PC-9 (cell line): ENCODE results near the gene IGFBP7.

Experiments
- CTCF ChIP-seq: fragments of 200-600 bp; sonication (generic); conservative IDR thresholded peaks from 2 replicates; pipeline ENCODE4 v1.6.1; 2017; ENCODE audit warnings: mixed run types, antibody characterized with exemption, mild to moderate bottlenecking, moderate library complexity
- EZH2 ChIP-seq: fragments of 200-600 bp; sonication (generic); IDR thresholded peaks from 2 replicates; pipeline ENCODE4 v1.8.0; 2017; ENCODE audit warnings: antibody characterized with exemption, low read depth

DNA sequence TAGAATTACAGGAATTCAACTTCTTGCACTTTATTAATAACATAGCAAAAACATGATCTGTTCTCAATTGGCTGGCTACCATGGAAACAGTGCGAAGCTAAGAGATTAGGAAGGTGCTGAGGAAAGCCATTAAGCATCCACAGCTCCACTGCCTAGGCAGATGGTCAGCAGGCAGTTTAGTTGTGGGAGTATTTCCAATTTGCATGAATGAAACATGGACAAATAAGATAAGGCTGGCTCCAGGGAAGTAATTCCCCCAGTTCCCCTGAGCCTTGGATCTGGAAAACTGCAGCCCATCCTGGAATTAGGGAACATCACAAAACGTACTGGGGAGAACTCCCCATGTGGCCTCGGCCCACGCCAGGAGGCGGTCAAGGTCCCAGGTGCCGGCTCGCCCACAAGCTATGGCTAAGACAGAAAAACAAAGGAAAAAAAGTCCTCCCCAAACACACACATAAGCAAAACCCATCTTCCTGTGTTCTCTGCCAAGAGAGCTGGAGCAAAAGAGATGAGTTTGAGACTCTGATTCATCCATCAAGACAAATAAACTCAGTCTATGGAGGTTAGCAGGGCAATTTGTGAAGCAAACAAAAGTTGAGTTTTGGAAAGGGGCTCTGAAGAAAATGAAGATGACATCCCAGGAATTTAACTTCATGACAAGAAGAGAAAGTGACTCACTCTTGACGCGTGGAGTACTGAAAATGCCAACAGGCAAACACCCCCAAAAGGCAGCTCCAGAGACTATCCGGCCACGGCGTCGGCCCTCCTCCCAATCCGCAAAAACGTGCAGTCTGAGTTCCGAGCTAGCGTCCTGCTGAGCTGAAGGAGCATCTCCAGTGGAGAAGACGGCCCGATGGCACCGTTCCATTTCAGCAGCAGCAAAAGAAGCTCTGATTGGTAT is 45.1 kb downstream of the IGFBP7 start:
- TF ChIP-seq CTCF = no peak
- no peak for TF ChIP-seq EZH2
